TTC549 (cell line): ENCODE results near the gene ZNF217.
"Not testable (repeated sequence)": the region's sequence is repeated elsewhere in the genome, so short reads cannot be mapped to it uniquely, and the experiment has no call there.

Experiments used
- FAIRE-seq: peaks from 2 replicates; lab custom pipeline; 2012; peaks lifted over from hg19 to GRCh38; lab: Jason Lieb, UNC

The ZNF217 gene

GRCh38 chr20:53565254-53565653 is 28.4 kb downstream of the ZNF217 start:
- FAIRE-seq = no peak

DNA sequence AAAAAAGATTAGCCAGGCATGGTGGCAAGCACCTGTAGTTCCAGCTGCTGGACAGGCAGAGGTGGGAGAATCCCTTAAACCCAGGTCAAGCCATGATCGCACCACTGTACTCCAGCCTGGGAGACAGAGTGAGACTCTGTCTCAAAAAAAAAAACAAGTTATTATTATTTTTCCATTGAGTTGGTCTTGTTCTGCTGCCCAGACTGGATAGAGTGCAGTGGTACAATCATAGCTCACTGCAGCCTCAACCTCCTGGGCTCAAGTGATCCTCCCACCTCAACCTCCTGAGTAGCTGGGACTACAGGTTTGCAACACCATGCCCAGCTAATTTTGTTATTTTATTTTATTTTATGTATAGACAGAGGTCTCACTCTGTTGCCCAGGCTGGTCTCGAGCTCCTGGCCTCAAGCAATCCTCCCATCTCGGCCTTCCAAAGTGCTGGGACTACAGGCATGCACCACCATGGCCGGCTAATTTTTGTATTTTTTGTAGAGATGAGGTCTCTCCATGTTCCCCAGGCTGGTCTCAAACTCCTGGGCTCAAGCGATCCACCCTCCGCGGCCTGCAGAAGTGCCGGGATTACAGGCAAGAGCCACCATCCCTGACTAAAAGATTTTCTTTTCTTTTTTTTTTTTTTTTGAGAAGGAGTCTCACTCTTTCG is 31.4 kb downstream of the ZNF217 start:
- not testable (repeated sequence) for FAIRE-seq

GRCh38 chr20:53561505-53561904 is 32.1 kb downstream of the ZNF217 start:
- FAIRE-seq = no peak

GRCh38 chr20:53559816-53560215 is 33.8 kb downstream of the ZNF217 start:
- FAIRE-seq = no peak

DNA sequence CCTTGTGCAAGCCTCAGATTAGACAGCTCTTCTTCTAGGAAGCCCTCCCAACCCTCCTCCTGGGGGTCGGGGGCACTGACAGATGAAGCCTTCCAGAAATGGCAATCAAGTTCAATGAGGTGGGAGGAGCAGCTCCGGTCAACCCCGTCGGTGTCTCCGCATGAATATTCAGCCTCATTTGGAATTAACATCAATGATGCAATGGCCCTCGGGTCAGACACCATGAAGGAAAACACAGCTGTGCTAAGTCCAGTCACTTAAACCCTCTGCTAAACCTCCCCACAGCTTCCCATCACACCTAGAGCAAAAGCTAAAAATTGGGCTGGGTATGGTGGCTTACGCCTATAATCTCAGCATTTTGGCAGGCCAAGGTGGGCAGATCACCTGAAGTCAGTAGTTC is 36.5 kb downstream of the ZNF217 start:
- FAIRE-seq = no peak

GRCh38 chr20:53556267-53556897 is 37.3 kb downstream of the ZNF217 start:
- FAIRE-seq = no peak

GRCh38 chr20:53555816-53556215 is 37.8 kb downstream of the ZNF217 start:
- no peak for FAIRE-seq

DNA sequence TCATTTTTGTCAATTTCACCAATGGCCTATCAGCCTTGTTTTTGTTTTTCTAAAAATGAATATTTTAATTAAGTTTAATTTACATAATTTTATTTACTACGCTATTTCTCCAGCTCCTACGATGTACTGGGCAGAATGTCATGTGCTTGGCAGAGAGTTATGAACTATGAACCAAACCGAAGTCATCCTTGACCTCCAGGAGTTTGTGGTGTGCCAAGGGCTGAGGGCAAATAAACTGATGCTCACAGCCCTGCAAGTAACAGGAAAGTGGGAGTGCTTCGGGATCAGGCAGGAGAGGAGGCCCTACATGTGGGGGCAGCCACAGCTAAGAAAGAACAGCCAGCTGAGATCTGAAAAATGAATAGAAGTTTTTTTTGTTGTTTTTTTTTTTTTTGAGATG is 38.6 kb downstream of the ZNF217 start:
- FAIRE-seq = no peak

- not testable (repeated sequence) for FAIRE-seq
These were observed 41.1 kb downstream of the ZNF217 start for GRCh38 chr20:53552572-53552893.

DNA sequence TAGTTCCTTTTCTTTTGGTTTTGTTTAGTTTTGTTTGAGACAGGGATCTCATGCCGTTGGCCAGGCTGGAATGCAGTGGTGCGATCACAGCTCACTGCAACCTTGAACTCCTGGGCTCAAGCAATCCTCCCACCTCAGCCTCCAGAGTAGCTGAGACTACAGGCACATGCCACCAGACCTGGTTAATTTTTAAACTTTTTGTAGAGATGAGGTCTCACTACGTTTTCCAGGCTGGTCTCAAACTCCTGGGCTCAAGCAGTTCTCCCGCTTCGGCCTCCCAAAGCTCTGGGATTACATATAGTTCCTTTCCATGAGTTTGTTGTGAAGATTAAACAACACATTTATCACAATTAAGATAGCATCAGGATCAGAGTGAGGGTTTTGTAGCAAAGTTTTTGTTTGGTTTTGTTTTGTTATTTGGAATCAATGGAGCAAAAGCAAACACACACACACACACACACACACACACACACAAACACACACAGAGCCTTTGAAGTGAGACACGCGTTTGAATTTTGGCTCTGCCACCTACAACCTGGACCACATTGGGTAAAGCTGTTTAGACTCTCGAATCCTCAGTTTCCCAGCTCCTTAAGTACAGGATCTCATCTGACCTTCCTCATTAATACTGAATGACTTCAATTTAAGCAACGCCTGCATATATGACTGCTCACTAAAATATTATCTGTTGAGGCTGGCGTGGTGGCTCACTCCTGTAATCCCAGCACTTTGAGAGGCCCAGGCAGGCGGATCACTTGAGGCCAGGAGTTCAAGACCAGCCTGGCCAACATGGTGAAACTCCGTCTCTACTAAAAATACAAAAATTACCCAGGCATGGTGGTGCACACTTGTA is 41.7 kb downstream of the ZNF217 start:
- FAIRE-seq = not testable (repeated sequence)

GRCh38 chr20:53550280-53551187 is 43.1 kb downstream of the ZNF217 start:
- FAIRE-seq = no peak

- peak; percentile 75 for FAIRE-seq
These were observed 45.9 kb downstream of the ZNF217 start for GRCh38 chr20:53547664-53548239.

- FAIRE-seq = no peak
These were observed 54.1 kb downstream of the ZNF217 start for GRCh38 chr20:53539516-53539915.

DNA sequence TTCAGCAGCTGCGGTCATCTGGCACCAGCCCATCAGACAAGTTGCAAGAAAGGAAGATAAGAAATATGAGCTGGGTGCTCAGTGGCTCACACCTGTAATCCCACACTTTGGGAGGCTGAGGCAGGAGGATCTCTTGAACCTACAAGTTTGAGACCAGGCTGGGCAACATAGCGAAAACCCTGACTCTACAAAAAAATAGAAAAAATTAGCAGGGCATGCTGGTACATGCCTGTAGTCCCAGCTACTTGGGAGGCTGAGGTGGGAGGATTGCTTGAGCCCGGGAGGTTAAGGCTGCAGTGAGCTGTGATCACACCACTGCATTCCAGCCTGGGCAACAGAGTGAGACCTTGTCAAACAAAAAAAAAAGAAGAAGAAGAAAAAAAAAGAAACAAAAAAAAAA is 57.3 kb downstream of the ZNF217 start:
- FAIRE-seq = not testable (repeated sequence)

GRCh38 chr20:53535878-53536277 is 57.8 kb downstream of the ZNF217 start:
- FAIRE-seq = no peak

GRCh38 chr20:53534037-53534436 is 59.6 kb downstream of the ZNF217 start:
- no peak for FAIRE-seq

- no peak for FAIRE-seq
These were observed 60.1 kb downstream of the ZNF217 start for GRCh38 chr20:53533500-53533899.

- not testable (repeated sequence) for FAIRE-seq
These were observed 60.9 kb downstream of the ZNF217 start for GRCh38 chr20:53532654-53533312.

GRCh38 chr20:53530440-53530839 is 63.2 kb downstream of the ZNF217 start:
- no peak for FAIRE-seq

- FAIRE-seq = no peak
These were observed 64.0 kb downstream of the ZNF217 start for GRCh38 chr20:53529658-53530057.

- no peak for FAIRE-seq
These were observed 66.4 kb downstream of the ZNF217 start for GRCh38 chr20:53527196-53527595.
